Right atrium auricular region (tissue), 2 donors: ENCODE results near the gene ZDHHC7. TPM values are rescaled to one million over a fixed set of nuclear protein-coding genes. Genes with fewer than 3 reads are reported as not detected.
"Not testable (repeated sequence)": the region's sequence is repeated elsewhere in the genome, so short reads cannot be mapped to it uniquely, and the experiment has no call there.

Source experiments
- DNase-seq: peaks from one replicate; pipeline ENCODE4 v3.0.0-alpha.2; 2019; ENCODE audit warnings: low spot score
- H3K27ac ChIP-seq, 2 donors: fragments of 200-600 bp; sonication (generic); 1 replicate in 1 of 2; 2 replicates in 1 of 2; pipeline ENCODE4 v1.5.1; 2016 to 2019
- H3K27me3 ChIP-seq, 2 donors: fragments of 200-600 bp; sonication (generic); one replicate each; pipeline versions ENCODE4 v1.5.1 to v1.6.0; 2017 to 2019
- H3K36me3 ChIP-seq: fragments of 200-600 bp; sonication (generic); one replicate; pipeline ENCODE4 v1.5.1; 2016
- H3K4me1 ChIP-seq, 2 donors: fragments of 200-600 bp; sonication (generic); one replicate each; pipeline versions ENCODE4 v1.5.1 to v1.6.0; 2017 to 2019
- H3K4me3 ChIP-seq, 2 donors: fragments of 200-600 bp; sonication (generic); 1 replicate in 1 of 2; 2 replicates in 1 of 2; pipeline ENCODE4 v1.5.1; 2017 to 2019; ENCODE audit warnings: mild to moderate bottlenecking in 1 of 2, moderate library complexity in 1 of 2
- H3K9me3 ChIP-seq, 2 donors: fragments of 200-600 bp; sonication (generic); one replicate each; pipeline ENCODE4 v1.5.1; 2019
- CTCF ChIP-seq, 2 donors: fragments of 200-600 bp; sonication (generic); IDR thresholded peaks; one replicate each; pipeline ENCODE4 v1.5.1; 2019; ENCODE audit warnings: antibody characterized with exemption in 2 of 2
- total RNA-seq, 2 donors: library from RNA; depleted of rRNA; stranded (reverse); fragments of >200 nt; gene quantifications; one replicate each; pipeline ENCODE4 v1.1.0, GENCODE V29; 2016

ZDHHC7 gene
- total RNA-seq, 2 donors from 2014 or later = 36.0 to 48.7 TPM

- peaks cover 6% of the 10 kb centered on the region for H3K36me3 ChIP-seq
- no peak overlapping the region for H3K4me3 ChIP-seq
- no peak for TF ChIP-seq CTCF (IDR thresholded peaks at IDR 0.05)
- H3K27me3 ChIP-seq = no peaks in the 10 kb centered on the region
- H3K27ac ChIP-seq = no peak overlapping the region
- H3K9me3 ChIP-seq = no peaks in the 10 kb centered on the region
- no peak for DNase-seq
- peaks cover 0 to 19% of the 10 kb centered on the region in 2 donors for H3K4me1 ChIP-seq
These were observed 21.8 kb upstream of the ZDHHC7 start for GRCh38 chr16:85033171-85033570.

DNA sequence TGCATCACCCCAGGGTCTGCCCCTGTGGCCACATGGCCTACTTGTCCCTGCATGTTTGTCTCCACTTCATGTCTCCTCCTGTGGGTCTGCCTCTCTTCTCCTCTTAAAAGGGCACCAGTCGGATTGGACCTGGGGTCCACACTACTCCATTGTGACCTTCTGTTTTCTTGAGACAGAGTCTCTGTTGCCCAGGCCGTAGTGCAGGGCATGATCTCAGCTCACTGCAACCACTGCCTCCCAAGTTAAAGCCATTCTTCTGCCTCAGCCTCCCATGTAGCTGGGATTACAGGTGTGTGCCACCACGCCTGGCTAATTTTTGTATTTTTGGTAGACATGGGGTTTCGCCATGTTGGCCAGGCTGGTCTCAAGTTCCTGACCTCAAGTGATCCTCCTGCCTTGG lies 20.9 kb upstream of the ZDHHC7 start:
- not testable (repeated sequence) for H3K4me3 ChIP-seq, H3K27ac ChIP-seq
- H3K4me1 ChIP-seq = peaks cover 0 to 22% of the 10 kb centered on the region in 2 donors

GRCh38 chr16:85031451-85031850 lies 20.1 kb upstream of the ZDHHC7 start:
- no peak for DNase-seq
- H3K4me3 ChIP-seq = no peak overlapping the region
- peaks cover 0 to 29% of the 10 kb centered on the region in 2 donors for H3K4me1 ChIP-seq
- no peak overlapping the region for H3K27ac ChIP-seq
- H3K9me3 ChIP-seq = no peaks in the 10 kb centered on the region
- no peak for TF ChIP-seq CTCF (IDR thresholded peaks at IDR 0.05)
- H3K27me3 ChIP-seq = no peaks in the 10 kb centered on the region
- peaks cover 6% of the 10 kb centered on the region for H3K36me3 ChIP-seq

More for the DNA sequence above, 20.9 kb upstream of the ZDHHC7 start:
- H3K27me3 ChIP-seq, DNase-seq, H3K36me3 ChIP-seq, H3K9me3 ChIP-seq: not testable (repeated sequence)

DNA sequence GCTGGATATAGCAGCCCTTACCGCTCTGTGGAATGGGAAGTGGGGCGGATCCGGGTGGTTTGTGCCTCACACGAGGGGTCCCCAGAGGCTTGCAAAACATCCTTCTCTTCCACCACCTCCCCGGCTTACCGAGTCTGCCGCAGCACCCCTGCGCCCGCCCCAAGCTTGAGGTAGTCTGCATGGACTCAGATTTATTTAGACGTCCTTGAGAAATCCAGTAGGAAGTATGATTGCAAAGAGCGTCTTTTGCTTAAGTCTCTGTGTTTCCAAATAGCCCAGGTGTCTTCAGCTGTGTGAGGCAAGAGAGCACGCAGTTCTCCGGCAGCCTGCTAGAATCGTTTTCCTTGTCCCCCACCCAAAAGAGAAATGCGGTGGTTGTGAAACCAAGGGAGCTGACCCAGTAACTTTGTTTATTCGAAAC lies 18.7 kb upstream of the ZDHHC7 start:
- peak overlapping the region; percentile 31 to 83 for H3K27ac ChIP-seq
- no peaks in the 10 kb centered on the region for H3K9me3 ChIP-seq
- no peak overlapping the region for H3K4me3 ChIP-seq
- no peak for TF ChIP-seq CTCF (IDR thresholded peaks at IDR 0.05)
- H3K36me3 ChIP-seq = peaks cover 6% of the 10 kb centered on the region
- no peaks in the 10 kb centered on the region for H3K27me3 ChIP-seq
- H3K4me1 ChIP-seq = peaks cover 0 to 32% of the 10 kb centered on the region in 2 donors
- DNase-seq = no peak

GRCh38 chr16:85029408-85029784 lies 18.1 kb upstream of the ZDHHC7 start:
- TF ChIP-seq CTCF (IDR thresholded peaks at IDR 0.05) = no peak
- DNase-seq = no peak
- no peak overlapping the region for H3K4me3 ChIP-seq

DNA sequence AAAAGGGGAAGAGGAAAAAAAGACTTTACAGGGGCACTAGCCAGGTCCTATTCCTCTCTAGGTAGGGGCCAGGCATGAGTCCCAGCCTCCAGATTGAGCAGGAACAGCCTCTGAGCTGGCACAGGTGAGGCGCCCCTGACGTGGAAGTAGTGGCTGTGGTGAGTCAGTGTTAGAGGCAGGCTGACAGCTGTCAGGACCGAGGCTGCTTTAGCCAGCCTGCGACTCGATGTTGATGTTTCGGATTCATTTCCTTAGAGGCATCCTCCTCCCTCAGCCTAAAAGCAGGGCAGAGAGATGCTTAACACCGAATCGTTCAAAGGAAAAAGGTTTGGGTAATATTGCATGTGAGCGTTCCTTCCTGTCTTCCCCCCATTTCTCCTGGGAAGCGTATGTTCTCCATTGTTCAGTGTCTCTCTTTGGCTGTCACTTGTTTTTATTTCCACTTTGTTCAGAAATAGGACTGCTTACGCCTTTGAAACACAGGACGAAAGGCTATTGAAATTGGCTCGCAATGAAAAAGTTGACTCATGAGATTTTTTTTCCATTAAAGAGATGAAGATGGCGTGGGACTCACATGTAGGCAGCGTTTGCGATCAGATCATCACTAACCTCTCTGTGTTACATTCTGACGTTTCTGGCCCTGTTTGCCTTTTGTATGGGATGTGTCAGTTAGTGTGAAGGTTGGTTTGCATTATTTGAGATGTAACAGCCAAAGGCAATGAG lies 17.5 kb upstream of the ZDHHC7 start:
- TF ChIP-seq CTCF (IDR thresholded peaks at IDR 0.05) = no peak
- Histone ChIP-seq H3K4me1 (peaks cover 0 to 32% of the 10 kb centered on the region in 2 donors), H3K9me3 (no peaks in the 10 kb centered on the region), H3K27ac (peak overlapping the region; percentile 83 to 88), H3K27me3 (no peaks in the 10 kb centered on the region), H3K4me3 (peak overlapping the region; percentile 70 to 85), H3K36me3 (peaks cover 6% of the 10 kb centered on the region)
- DNase-seq = no peak

More at GRCh38 chr16:85029408-85029784, 18.1 kb upstream of the ZDHHC7 start:
- H3K27me3 ChIP-seq = no peaks in the 10 kb centered on the region
- H3K9me3 ChIP-seq = no peaks in the 10 kb centered on the region
- H3K36me3 ChIP-seq = peaks cover 6% of the 10 kb centered on the region
- peak overlapping the region; percentile 31 to 83 for H3K27ac ChIP-seq
- H3K4me1 ChIP-seq = peaks cover 0 to 32% of the 10 kb centered on the region in 2 donors
